Subcutaneous preadipocyte (primary cell): Measurements from ENCODE around the gene CDK17. TPM values are rescaled to one million over a fixed set of nuclear protein-coding genes. Genes with fewer than 3 reads are reported as not detected.

ENCODE experiments used
- small RNA-seq: library from RNA; depleted of rRNA; stranded (forward); fragments of <200 nt; gene quantifications from one replicate; pipeline ENCODE3, GENCODE V24; 2012
- total RNA-seq: library from RNA; depleted of rRNA; stranded (reverse); fragments of >200 nt; gene quantifications from 2 replicates; pipeline ENCODE4 v1.2.3, GENCODE V29; 2012

Gene CDK17
- 64.3 and 73.3 TPM in 2 replicates for total RNA-seq

GRCh38 chr12:96399919-96400630, at the start of gene CDK17:
TSS of gene CDK17 (minus strand) at chr12:96400439. CDS start at chr12:96334836, 65,603 bp downstream.

Small RNAs within 50 kb of the gene (small RNA-seq; reads per million reads assigned to genes)
- gene RN7SKP11: 1.3 reads per million, percentile 67 among the genes with 10 or more reads in this experiment
- not detected for gene RNU4-24P

Other genes starting within 250 kb of the CDK17 start
- gene ELK3, start 206.1 kb downstream of the CDK17 start, total RNA-seq: 46.3 and 64.7 TPM in 2 replicates
- gene CFAP54, start 89.1 kb upstream of the CDK17 start, total RNA-seq: 1.1 and 1.4 TPM in 2 replicates